ENCODE data around the gene MAGI1. TPM values are rescaled to one million over a fixed set of nuclear protein-coding genes. Genes with fewer than 3 reads are reported as not detected.

The MAGI1 gene
- total RNA-seq, 2 donors from 2014 or later = 38.6 to 45.1 TPM

GRCh38 chr3:65650247-65650646, 388.5 kb downstream of the MAGI1 start:
- Histone ChIP-seq H3K27ac (ENCODE audit: low read depth, low read length) (no peak overlapping the region), H3K9ac (ENCODE audit: extremely low read depth, low read length, poor library complexity, severe bottlenecking) (no peak overlapping the region), H3K36me3 (ENCODE audit: control insufficient read depth, insufficient read depth, low read length) (no peaks in the 10 kb centered on the region), H3K4me1 (ENCODE audit: control insufficient read depth, insufficient read depth, low read length) (no peaks in the 10 kb centered on the region), H3K4me3 (ENCODE audit: low read length) (no peak overlapping the region), H3K9me3 (ENCODE audit: control insufficient read depth, low read length) (peaks cover 22% of the 10 kb centered on the region), H3K27me3 (ENCODE audit: control insufficient read depth, insufficient read depth, low read length, poor library complexity, severe bottlenecking) (no peaks in the 10 kb centered on the region)
- H3K4me3 Mint-ChIP-seq = no peak overlapping the region
- no peak for TF ChIP-seq CTCF (conservative IDR thresholded peaks at IDR 0.05)
- peaks cover 3% of the 10 kb centered on the region for H3K36me3 Mint-ChIP-seq (ENCODE audit: low read depth)
- peaks cover 3% of the 10 kb centered on the region for H3K4me1 Mint-ChIP-seq
- H3K9me3 Mint-ChIP-seq = peaks cover 17% of the 10 kb centered on the region
- no peak for DNase-seq
- H3K27me3 Mint-ChIP-seq (ENCODE audit: insufficient read depth) = no peaks in the 10 kb centered on the region
- H3K27ac Mint-ChIP-seq = no peak overlapping the region
- WGBS, 2 experiments (ENCODE audit: insufficient coverage in 1 of 2, insufficient read length in 1 of 2) = 94 to 100% methylated on average over 1 to 2 of the region's 2 CpGs

DNA sequence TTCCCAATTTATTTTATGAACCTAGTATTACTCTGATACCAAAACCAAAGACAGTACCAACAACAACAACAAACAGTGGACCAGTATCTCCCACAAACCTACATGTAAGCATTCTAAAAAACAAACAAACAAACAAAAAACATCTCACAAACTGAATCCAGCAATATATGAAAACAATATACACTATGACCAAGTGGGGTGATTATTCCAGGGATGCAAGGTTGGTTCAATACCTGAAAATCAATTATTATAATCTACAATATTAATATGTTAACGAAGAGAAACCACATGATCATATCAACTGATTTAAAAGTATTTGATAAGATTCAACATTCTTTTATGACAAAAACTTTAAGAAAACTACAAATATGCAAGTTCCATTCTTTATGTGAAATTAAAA, 391.3 kb downstream of the MAGI1 start:
- Mint-ChIP-seq H3K27me3 (ENCODE audit: insufficient read depth) (no peaks in the 10 kb centered on the region), H3K27ac (no peak overlapping the region), H3K36me3 (ENCODE audit: low read depth) (peaks cover 3% of the 10 kb centered on the region), H3K4me1 (peaks cover 3% of the 10 kb centered on the region), H3K9me3 (peaks cover 17% of the 10 kb centered on the region), H3K4me3 (no peak overlapping the region)
- Histone ChIP-seq H3K27ac (ENCODE audit: low read depth, low read length) (no peak overlapping the region), H3K9me3 (ENCODE audit: control insufficient read depth, low read length) (peaks cover 22% of the 10 kb centered on the region), H3K9ac (ENCODE audit: extremely low read depth, low read length, poor library complexity, severe bottlenecking) (no peak overlapping the region), H3K4me1 (ENCODE audit: control insufficient read depth, insufficient read depth, low read length) (no peaks in the 10 kb centered on the region), H3K4me3 (ENCODE audit: low read length) (no peak overlapping the region), H3K27me3 (ENCODE audit: control insufficient read depth, insufficient read depth, low read length, poor library complexity, severe bottlenecking) (no peaks in the 10 kb centered on the region), H3K36me3 (ENCODE audit: control insufficient read depth, insufficient read depth, low read length) (no peaks in the 10 kb centered on the region)
- WGBS, 2 experiments (ENCODE audit: insufficient coverage in 1 of 2, insufficient read length in 1 of 2) = no CpG with 5 or more reads among the region's 1 CpG
- no peak for DNase-seq
- TF ChIP-seq CTCF (conservative IDR thresholded peaks at IDR 0.05) = no peak

GRCh38 chr3:65642883-65643282, 395.8 kb downstream of the MAGI1 start:
- H3K27ac Mint-ChIP-seq = no peak overlapping the region
- Histone ChIP-seq H3K4me3 (ENCODE audit: low read length) (no peak overlapping the region), H3K9me3 (ENCODE audit: control insufficient read depth, low read length) (peaks cover 12% of the 10 kb centered on the region), H3K4me1 (ENCODE audit: control insufficient read depth, insufficient read depth, low read length) (peaks cover 6% of the 10 kb centered on the region), H3K9ac (ENCODE audit: extremely low read depth, low read length, poor library complexity, severe bottlenecking) (no peak overlapping the region), H3K27me3 (ENCODE audit: control insufficient read depth, insufficient read depth, low read length, poor library complexity, severe bottlenecking) (no peaks in the 10 kb centered on the region), H3K27ac (ENCODE audit: low read depth, low read length) (no peak overlapping the region), H3K36me3 (ENCODE audit: control insufficient read depth, insufficient read depth, low read length) (no peaks in the 10 kb centered on the region)
- H3K4me1 Mint-ChIP-seq = peaks cover 24% of the 10 kb centered on the region
- no peak for TF ChIP-seq CTCF (conservative IDR thresholded peaks at IDR 0.05)
- WGBS, 2 experiments (ENCODE audit: insufficient coverage in 1 of 2, insufficient read length in 1 of 2) = 100% methylated on average over 1 of the region's 1 CpG; no CpG with 5 or more reads in 1 of the 2 experiments
- H3K27me3 Mint-ChIP-seq (ENCODE audit: insufficient read depth) = no peaks in the 10 kb centered on the region
- DNase-seq = no peak
- H3K9me3 Mint-ChIP-seq = peaks cover 9% of the 10 kb centered on the region
- peaks cover 2% of the 10 kb centered on the region for H3K36me3 Mint-ChIP-seq (ENCODE audit: low read depth)
- H3K4me3 Mint-ChIP-seq = no peak overlapping the region
